Mucosa of descending colon (tissue), 3 donors: ENCODE measurements around the gene LRRD1. TPM values are rescaled to one million over a fixed set of nuclear protein-coding genes. Genes with fewer than 3 reads are reported as not detected.

Source experiments
- ATAC-seq: fragments of 200-7000 bp; cut with Tn5 transposase; one replicate; pipeline ENCODE4 v1.9.1; 2020; ENCODE audit warnings: mild to moderate bottlenecking, moderate library complexity
- DNase-seq, 3 donors: peaks; one replicate each; pipeline ENCODE4 v3.0.0-alpha.2; 2020
- H3K36me3 ChIP-seq: fragments of 200-600 bp; one replicate; pipeline ENCODE4 v1.8.0; 2021; ENCODE audit warnings: low read depth, mild to moderate bottlenecking
- H3K4me1 ChIP-seq: fragments of 200-600 bp; one replicate; pipeline ENCODE4 v1.8.0; 2021; ENCODE audit warnings: low read depth, mild to moderate bottlenecking
- H3K4me3 ChIP-seq: fragments of 200-600 bp; one replicate; pipeline ENCODE4 v1.8.0; 2021; ENCODE audit warnings: mild to moderate bottlenecking
- H3K9me3 ChIP-seq: fragments of 200-600 bp; one replicate; pipeline ENCODE4 v1.8.0; 2021; ENCODE audit warnings: mild to moderate bottlenecking
- intact Hi-C, 2 donors: fragments of 100-400 bp; cut with DNase I in 1 of 2; cut with micrococcal nuclease in 1 of 2; formaldehyde crosslinking; loops; one replicate each; pipeline versions ENCODE4 v1.11.0 to v1.11.1; 2022; cut with DNase I, micrococcal nuclease
- microRNA-seq: library from miRNA; unstranded; fragments of <30 nt; microRNA quantifications from one replicate; pipeline ENCODE4, GENCODE V29; 2019
- total RNA-seq, 3 donors: library from RNA; stranded (reverse); fragmentation: NEBNext Ultra II Directional in 2 of 3; extraction: Animal tissue kit (Norgen Biotek cat#: 25700) in 2 of 3; gene quantifications; one replicate each; pipeline versions ENCODE4 v1.2.1 to v1.2.4, GENCODE V29; 2021 to 2023
- TF ChIP-seq, protein P1 (sequence below): fragments of 200-600 bp; IDR thresholded peaks from one replicate; pipeline ENCODE4 v1.8.0; 2022; ENCODE audit warnings: antibody characterized with exemption, mild to moderate bottlenecking
- donor health status: DM: no; HTN: no; CAD: no; lungs with moderate emphysema.
- donor health status: DM: no; HTN: no; CAD: no.
- donor health status: DM: no; HTN: yes; CAD: no.

Gene LRRD1
- total RNA-seq, 3 donors from 2014 or later = 0.09 TPM; not detected in 2

- intact Hi-C loops = no loop called here
- ATAC-seq = peak; percentile 79
- Histone ChIP-seq H3K4me3 (no peak overlapping the region), H3K9me3 (no peaks in the 10 kb centered on the region), H3K36me3 (peaks cover 11% of the 10 kb centered on the region), H3K4me1 (no peaks in the 10 kb centered on the region)
- DNase-seq = no peak
- TF ChIP-seq, protein P1, sequence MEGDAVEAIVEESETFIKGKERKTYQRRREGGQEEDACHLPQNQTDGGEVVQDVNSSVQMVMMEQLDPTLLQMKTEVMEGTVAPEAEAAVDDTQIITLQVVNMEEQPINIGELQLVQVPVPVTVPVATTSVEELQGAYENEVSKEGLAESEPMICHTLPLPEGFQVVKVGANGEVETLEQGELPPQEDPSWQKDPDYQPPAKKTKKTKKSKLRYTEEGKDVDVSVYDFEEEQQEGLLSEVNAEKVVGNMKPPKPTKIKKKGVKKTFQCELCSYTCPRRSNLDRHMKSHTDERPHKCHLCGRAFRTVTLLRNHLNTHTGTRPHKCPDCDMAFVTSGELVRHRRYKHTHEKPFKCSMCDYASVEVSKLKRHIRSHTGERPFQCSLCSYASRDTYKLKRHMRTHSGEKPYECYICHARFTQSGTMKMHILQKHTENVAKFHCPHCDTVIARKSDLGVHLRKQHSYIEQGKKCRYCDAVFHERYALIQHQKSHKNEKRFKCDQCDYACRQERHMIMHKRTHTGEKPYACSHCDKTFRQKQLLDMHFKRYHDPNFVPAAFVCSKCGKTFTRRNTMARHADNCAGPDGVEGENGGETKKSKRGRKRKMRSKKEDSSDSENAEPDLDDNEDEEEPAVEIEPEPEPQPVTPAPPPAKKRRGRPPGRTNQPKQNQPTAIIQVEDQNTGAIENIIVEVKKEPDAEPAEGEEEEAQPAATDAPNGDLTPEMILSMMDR = no peak
Measured at GRCh38 chr7:92100534-92100933, 78.4 kb downstream of the LRRD1 start.

DNA sequence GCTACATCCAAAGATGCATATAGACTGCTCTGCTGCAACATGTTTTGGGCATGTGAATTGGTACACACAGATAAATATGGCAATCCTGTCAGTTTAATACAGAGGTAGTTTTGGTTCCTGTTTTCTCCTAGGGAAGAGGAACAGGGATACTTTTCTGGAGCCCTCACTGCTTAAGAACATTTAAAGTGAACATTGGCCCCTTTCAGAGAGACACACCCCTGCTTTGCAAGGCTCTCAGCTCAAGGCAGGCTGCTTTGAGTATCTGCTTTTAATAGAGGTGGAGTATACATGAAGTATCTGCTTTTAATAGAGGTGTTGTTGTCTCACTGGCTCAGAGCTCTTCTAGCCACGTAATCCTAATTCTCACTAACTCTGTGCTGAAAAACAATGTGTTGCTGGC, 83.6 kb downstream of the LRRD1 start:
- intact Hi-C loops = loop anchor here in 1 of 2 donors (10.0 kb wide), 1 partner anchor 119 kb away; no protein-coding TSS in a partner anchor

More for the DNA sequence above, 83.6 kb downstream of the LRRD1 start:
- TF ChIP-seq, protein P1 = no peak
- Histone ChIP-seq H3K9me3 (no peaks in the 10 kb centered on the region), H3K36me3 (peaks cover 11% of the 10 kb centered on the region), H3K4me1 (no peaks in the 10 kb centered on the region), H3K4me3 (no peak overlapping the region)
- DNase-seq (no peak), ATAC-seq (no peak)

Small RNAs within 50 kb of the gene (microRNA-seq; reads per million reads assigned to microRNA genes)
- not detected for gene MIR1285-1

Other genes with a start within 250 kb of the LRRD1 start
- 100 to 1,000 TPM; 119 to 206 (median 137) TPM for gene AKAP9, start 238.3 kb downstream of the LRRD1 start, total RNA-seq
- 100 to 1,000 TPM in 2 of 3 donors, 10 to 100 TPM in 1; 73.2 to 181 (median 133) TPM for gene CYP51A1, start 44.7 kb downstream of the LRRD1 start, total RNA-seq
- 10 to 100 TPM; 34.9 to 45.9 (median 37.9) TPM for gene KRIT1, start 66.8 kb upstream of the LRRD1 start, total RNA-seq
- gene ANKIB1, start 66.8 kb upstream of the LRRD1 start, total RNA-seq = 10 to 100 TPM; 34.7 to 74.8 (median 40.9) TPM